WTC11 (cell line): Measurements from ENCODE around the gene NECTIN1. TPM values are rescaled to one million over a fixed set of nuclear protein-coding genes. Genes with fewer than 3 reads are reported as not detected.

ENCODE experiments used
- ATAC-seq: fragments of 200-7000 bp; cut with Tn5 transposase; 2 replicates; pipeline ENCODE4 v1.10.0; 2021; ENCODE audit warnings: mild to moderate bottlenecking, moderate library complexity
- CTCF ChIA-PET: fragments of 300-600 bp; sonication (Branson Sonifier 250); formaldehyde crosslinking; loops from one replicate; lab custom pipeline; 2021; ENCODE audit warnings: antibody characterized with exemption; lab: Charles Lee
- POLR2A ChIA-PET: fragments of 350-600 bp; sonication (Branson Sonifier 250); formaldehyde crosslinking; loops from one replicate; lab custom pipeline; 2021; ENCODE audit warnings: antibody characterized with exemption; lab: Charles Lee
- DNase-seq: peaks from one replicate; pipeline ENCODE4 v3.0.0; 2021; ENCODE audit warnings: low spot score
- H3K27ac Mint-ChIP-seq: 2 replicates; pipeline ENCODE4 v1.8.0; 2021; ENCODE audit warnings: mixed read lengths
- H3K27me3 Mint-ChIP-seq: 2 replicates; pipeline ENCODE4 v1.8.0; 2021; ENCODE audit warnings: low read depth, mild to moderate bottlenecking, moderate library complexity, mixed read lengths
- H3K36me3 Mint-ChIP-seq: 2 replicates; pipeline ENCODE4 v1.8.0; 2021; ENCODE audit warnings: mixed read lengths
- H3K4me1 Mint-ChIP-seq: 2 replicates; pipeline ENCODE4 v1.8.0; 2022; ENCODE audit warnings: mixed read lengths
- H3K4me3 Mint-ChIP-seq: 2 replicates; pipeline ENCODE4 v1.8.0; 2021; ENCODE audit warnings: mild to moderate bottlenecking, moderate library complexity, mixed read lengths
- H3K9me3 Mint-ChIP-seq: 2 replicates; pipeline ENCODE4 v1.8.0; 2021; ENCODE audit warnings: mixed read lengths
- ATF3 ChIP-seq: sonication (generic); formaldehyde crosslinking; conservative IDR thresholded peaks from 2 replicates; pipeline ENCODE4 v1.8.1; 2022; ENCODE audit warnings: mild to moderate bottlenecking, missing genetic modification reagents
- CBFB ChIP-seq: sonication (generic); formaldehyde crosslinking; IDR thresholded peaks from 2 replicates; pipeline ENCODE4 v1.8.1; 2022; ENCODE audit warnings: mild to moderate bottlenecking, low read depth, missing genetic modification reagents
- CREB1 ChIP-seq: sonication (generic); formaldehyde crosslinking; IDR thresholded peaks from 2 replicates; pipeline ENCODE4 v1.8.0; 2023; ENCODE audit warnings: mild to moderate bottlenecking, missing genetic modification reagents
- CTCF ChIP-seq: fragments of 200-600 bp; IDR thresholded peaks from 2 replicates; pipeline ENCODE4 v1.8.0; 2022; ENCODE audit warnings: antibody characterized with exemption
- ERG ChIP-seq: fragments of 250-450 bp; sonication (Bioruptor Pico); IDR thresholded peaks from 2 replicates; pipeline ENCODE4 v1.8.0; 2021; ENCODE audit warnings: mild to moderate bottlenecking
- GTF2I ChIP-seq: fragments of 250-450 bp; sonication (Bioruptor Pico); conservative IDR thresholded peaks from 2 replicates; pipeline ENCODE4 v1.4.0; 2021; ENCODE audit warnings: mild to moderate bottlenecking
- JAZF1 ChIP-seq: fragments of 250-450 bp; sonication (Bioruptor Pico); IDR thresholded peaks from 2 replicates; pipeline ENCODE4 v1.9.0; 2021; ENCODE audit warnings: moderate library complexity, mild to moderate bottlenecking, inconsistent platforms
- NFYB ChIP-seq: sonication (generic); formaldehyde crosslinking; conservative IDR thresholded peaks from 2 replicates; pipeline ENCODE4 v1.8.0; 2022; ENCODE audit warnings: low read depth, missing genetic modification reagents
- OVOL2 ChIP-seq: fragments of 250-450 bp; sonication (Bioruptor Pico); IDR thresholded peaks from 2 replicates; pipeline ENCODE4 v1.9.0; 2021; ENCODE audit warnings: mild to moderate bottlenecking, borderline replicate concordance
- SP1 ChIP-seq: sonication (generic); formaldehyde crosslinking; conservative IDR thresholded peaks from 2 replicates; pipeline ENCODE4 v1.8.1; 2022; ENCODE audit warnings: missing genetic modification reagents
- ZBTB21 ChIP-seq: sonication (generic); formaldehyde crosslinking; IDR thresholded peaks from 2 replicates; pipeline ENCODE4 v1.8.1; 2023; ENCODE audit warnings: mild to moderate bottlenecking, missing genetic modification reagents, borderline replicate concordance
- ZMAT4 ChIP-seq: fragments of 250-450 bp; sonication (Bioruptor Pico); IDR thresholded peaks from 2 replicates; pipeline ENCODE4 v1.9.0; 2021; ENCODE audit warnings: mild to moderate bottlenecking
- ZNF138 ChIP-seq: sonication (generic); formaldehyde crosslinking; conservative IDR thresholded peaks from 2 replicates; pipeline ENCODE4 v1.8.1; 2022; ENCODE audit warnings: mild to moderate bottlenecking, moderate library complexity, missing genetic modification reagents
- ZNF425 ChIP-seq: fragments of 250-450 bp; sonication (Bioruptor Pico); conservative IDR thresholded peaks from 2 replicates; pipeline ENCODE4 v1.9.0; 2021; ENCODE audit warnings: mild to moderate bottlenecking
- ZNF671 ChIP-seq: fragments of 250-450 bp; sonication (Bioruptor Pico); IDR thresholded peaks from 2 replicates; pipeline ENCODE4 v1.8.0; 2021; ENCODE audit warnings: mild to moderate bottlenecking
- total RNA-seq: library from RNA; stranded (reverse); gene quantifications from 3 replicates; pipeline ENCODE4 v1.2.3, GENCODE V29; 2021
- TF ChIP-seq, protein P1 (sequence below): sonication (generic); formaldehyde crosslinking; IDR thresholded peaks from 2 replicates; pipeline ENCODE4 v1.8.1; 2022; ENCODE audit warnings: low read depth, missing genetic modification reagents, borderline replicate concordance
- TF ChIP-seq, protein P2 (sequence below): sonication (generic); formaldehyde crosslinking; IDR thresholded peaks from 2 replicates; pipeline ENCODE4 v1.8.1; 2022; ENCODE audit warnings: mild to moderate bottlenecking, missing genetic modification reagents, moderate library complexity, borderline replicate concordance
- TF ChIP-seq, protein P3 (sequence below): sonication (generic); formaldehyde crosslinking; IDR thresholded peaks from 2 replicates; pipeline ENCODE4 v1.8.1; 2022; ENCODE audit warnings: mild to moderate bottlenecking, moderate library complexity, missing genetic modification reagents
- TF ChIP-seq, protein P4 (sequence below): sonication (generic); formaldehyde crosslinking; IDR thresholded peaks from 2 replicates; pipeline ENCODE4 v1.8.1; 2023; ENCODE audit warnings: mild to moderate bottlenecking, missing genetic modification reagents, moderate library complexity
- TF ChIP-seq, protein P5 (sequence below): sonication (generic); formaldehyde crosslinking; IDR thresholded peaks from 2 replicates; pipeline ENCODE4 v1.8.1; 2022; ENCODE audit warnings: missing genetic modification reagents, borderline replicate concordance

The NECTIN1 gene
- total RNA-seq, 1 experiment from 2014 or later: 86.2 TPM

- Mint-ChIP-seq H3K4me3 (no peak overlapping the region), H3K9me3 (no peaks in the 10 kb centered on the region), H3K36me3 (no peaks in the 10 kb centered on the region), H3K27me3 (peaks cover 12% of the 10 kb centered on the region), H3K27ac (no peak overlapping the region)
- POLR2A ChIA-PET: no interaction called here
- CTCF ChIA-PET: interaction anchor here (0.9 to 11.2 kb wide), 6 partner anchors 10 to 441 kb away, joined by 3 to 95 read pairs (median 5); partner anchors contain the start of gene NECTIN1
- TF ChIP-seq OVOL2 (CRISPR knock-in tag): no peak
- TF ChIP-seq, protein P1, sequence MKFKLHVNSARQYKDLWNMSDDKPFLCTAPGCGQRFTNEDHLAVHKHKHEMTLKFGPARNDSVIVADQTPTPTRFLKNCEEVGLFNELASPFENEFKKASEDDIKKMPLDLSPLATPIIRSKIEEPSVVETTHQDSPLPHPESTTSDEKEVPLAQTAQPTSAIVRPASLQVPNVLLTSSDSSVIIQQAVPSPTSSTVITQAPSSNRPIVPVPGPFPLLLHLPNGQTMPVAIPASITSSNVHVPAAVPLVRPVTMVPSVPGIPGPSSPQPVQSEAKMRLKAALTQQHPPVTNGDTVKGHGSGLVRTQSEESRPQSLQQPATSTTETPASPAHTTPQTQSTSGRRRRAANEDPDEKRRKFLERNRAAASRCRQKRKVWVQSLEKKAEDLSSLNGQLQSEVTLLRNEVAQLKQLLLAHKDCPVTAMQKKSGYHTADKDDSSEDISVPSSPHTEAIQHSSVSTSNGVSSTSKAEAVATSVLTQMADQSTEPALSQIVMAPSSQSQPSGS (CRISPR knock-in tag): no peak
- TF ChIP-seq ERG (CRISPR knock-in tag): no peak
- no peak for TF ChIP-seq ZMAT4
- TF ChIP-seq, protein P2, sequence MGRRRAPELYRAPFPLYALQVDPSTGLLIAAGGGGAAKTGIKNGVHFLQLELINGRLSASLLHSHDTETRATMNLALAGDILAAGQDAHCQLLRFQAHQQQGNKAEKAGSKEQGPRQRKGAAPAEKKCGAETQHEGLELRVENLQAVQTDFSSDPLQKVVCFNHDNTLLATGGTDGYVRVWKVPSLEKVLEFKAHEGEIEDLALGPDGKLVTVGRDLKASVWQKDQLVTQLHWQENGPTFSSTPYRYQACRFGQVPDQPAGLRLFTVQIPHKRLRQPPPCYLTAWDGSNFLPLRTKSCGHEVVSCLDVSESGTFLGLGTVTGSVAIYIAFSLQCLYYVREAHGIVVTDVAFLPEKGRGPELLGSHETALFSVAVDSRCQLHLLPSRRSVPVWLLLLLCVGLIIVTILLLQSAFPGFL (CRISPR knock-in tag): no peak
- TF ChIP-seq CBFB: no peak
- TF ChIP-seq JAZF1: no peak
- no peak for TF ChIP-seq SP1 (CRISPR knock-in tag)
- TF ChIP-seq ZBTB21 (CRISPR knock-in tag): no peak
- no peak for TF ChIP-seq GTF2I
- TF ChIP-seq ATF3 (CRISPR knock-in tag): no peak
- TF ChIP-seq CREB1: no peak
- TF ChIP-seq CTCF: no peak
- TF ChIP-seq ZNF671 (CRISPR knock-in tag): no peak
- TF ChIP-seq ZNF138 (CRISPR knock-in tag): no peak
- TF ChIP-seq, protein P3, sequence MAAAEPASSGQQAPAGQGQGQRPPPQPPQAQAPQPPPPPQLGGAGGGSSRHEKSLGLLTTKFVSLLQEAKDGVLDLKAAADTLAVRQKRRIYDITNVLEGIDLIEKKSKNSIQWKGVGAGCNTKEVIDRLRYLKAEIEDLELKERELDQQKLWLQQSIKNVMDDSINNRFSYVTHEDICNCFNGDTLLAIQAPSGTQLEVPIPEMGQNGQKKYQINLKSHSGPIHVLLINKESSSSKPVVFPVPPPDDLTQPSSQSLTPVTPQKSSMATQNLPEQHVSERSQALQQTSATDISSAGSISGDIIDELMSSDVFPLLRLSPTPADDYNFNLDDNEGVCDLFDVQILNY: no peak
- TF ChIP-seq NFYB (CRISPR knock-in tag): no peak
- TF ChIP-seq, all 79 proteins: peak for 0
- peaks cover 10% of the 10 kb centered on the region for H3K4me1 Mint-ChIP-seq
- no peak for DNase-seq
- ATAC-seq: no peak
Observed at GRCh38 chr11:119638851-119639250, 90.1 kb downstream of the NECTIN1 start.

GRCh38 chr11:119637481-119637880 lies 91.5 kb downstream of the NECTIN1 start:
- no peak for ATAC-seq
- Mint-ChIP-seq H3K27me3 (peaks cover 12% of the 10 kb centered on the region), H3K4me1 (peaks cover 10% of the 10 kb centered on the region), H3K27ac (no peak overlapping the region), H3K4me3 (no peak overlapping the region), H3K36me3 (no peaks in the 10 kb centered on the region), H3K9me3 (no peaks in the 10 kb centered on the region)
- no peak for DNase-seq
- ChIA-PET CTCF (interaction anchor here (2.5 to 11.2 kb wide), 2 partner anchors 12 to 92 kb away, joined by 15 to 95 read pairs; partner anchors contain the start of gene NECTIN1), POLR2A (no interaction called here)
- TF ChIP-seq, protein P4, sequence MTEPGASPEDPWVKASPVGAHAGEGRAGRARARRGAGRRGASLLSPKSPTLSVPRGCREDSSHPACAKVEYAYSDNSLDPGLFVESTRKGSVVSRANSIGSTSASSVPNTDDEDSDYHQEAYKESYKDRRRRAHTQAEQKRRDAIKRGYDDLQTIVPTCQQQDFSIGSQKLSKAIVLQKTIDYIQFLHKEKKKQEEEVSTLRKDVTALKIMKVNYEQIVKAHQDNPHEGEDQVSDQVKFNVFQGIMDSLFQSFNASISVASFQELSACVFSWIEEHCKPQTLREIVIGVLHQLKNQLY (CRISPR knock-in tag): no peak
- TF ChIP-seq ZNF425: no peak
- TF ChIP-seq ZBTB21 (CRISPR knock-in tag): no peak
- TF ChIP-seq, protein P5, sequence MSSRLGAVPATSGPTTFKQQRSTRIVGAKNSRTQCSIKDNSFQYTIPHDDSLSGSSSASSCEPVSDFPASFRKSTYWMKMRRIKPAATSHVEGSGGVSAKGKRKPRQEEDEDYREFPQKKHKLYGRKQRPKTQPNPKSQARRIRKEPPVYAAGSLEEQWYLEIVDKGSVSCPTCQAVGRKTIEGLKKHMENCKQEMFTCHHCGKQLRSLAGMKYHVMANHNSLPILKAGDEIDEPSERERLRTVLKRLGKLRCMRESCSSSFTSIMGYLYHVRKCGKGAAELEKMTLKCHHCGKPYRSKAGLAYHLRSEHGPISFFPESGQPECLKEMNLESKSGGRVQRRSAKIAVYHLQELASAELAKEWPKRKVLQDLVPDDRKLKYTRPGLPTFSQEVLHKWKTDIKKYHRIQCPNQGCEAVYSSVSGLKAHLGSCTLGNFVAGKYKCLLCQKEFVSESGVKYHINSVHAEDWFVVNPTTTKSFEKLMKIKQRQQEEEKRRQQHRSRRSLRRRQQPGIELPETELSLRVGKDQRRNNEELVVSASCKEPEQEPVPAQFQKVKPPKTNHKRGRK (CRISPR knock-in tag): no peak
